IPS-18c (cell line): ENCODE measurements around the gene TBXAS1.

Source experiments
- H3K4me3 ChIP-seq: 2 replicates; pipeline ENCODE4 v1.7.0; 2013; ENCODE audit warnings: low read depth, mild to moderate bottlenecking, low read length, moderate library complexity; ENCODE audit not compliant: insufficient read depth
- H3K9me3 ChIP-seq: one replicate; pipeline ENCODE4 v1.6.1; 2013; ENCODE audit warnings: mild to moderate bottlenecking, low read length, moderate library complexity; ENCODE audit not compliant: control insufficient read depth, insufficient read depth

Gene TBXAS1

DNA sequence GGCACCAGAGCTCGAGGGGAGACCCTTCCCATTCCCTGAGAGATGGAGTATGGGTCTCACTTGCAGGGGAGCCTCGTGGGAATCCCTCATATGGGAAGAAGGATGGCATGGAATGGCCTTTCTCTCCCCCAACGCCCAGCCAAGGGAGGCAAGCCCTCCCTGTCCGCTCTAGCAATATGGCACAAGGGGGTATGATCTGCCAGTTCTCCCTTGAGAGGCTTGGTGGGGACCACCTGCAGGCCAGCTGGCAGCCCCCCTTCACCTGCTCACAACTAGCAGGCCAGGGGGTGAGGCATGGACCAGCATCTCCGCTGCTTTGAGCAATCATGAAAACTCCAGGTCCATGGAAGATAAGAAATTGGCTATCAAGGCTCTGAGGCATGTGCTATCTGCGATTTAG lies 162.8 kb downstream of the TBXAS1 start:
- Histone ChIP-seq H3K4me3 (no peak overlapping the region), H3K9me3 (no peaks in the 10 kb centered on the region)

DNA sequence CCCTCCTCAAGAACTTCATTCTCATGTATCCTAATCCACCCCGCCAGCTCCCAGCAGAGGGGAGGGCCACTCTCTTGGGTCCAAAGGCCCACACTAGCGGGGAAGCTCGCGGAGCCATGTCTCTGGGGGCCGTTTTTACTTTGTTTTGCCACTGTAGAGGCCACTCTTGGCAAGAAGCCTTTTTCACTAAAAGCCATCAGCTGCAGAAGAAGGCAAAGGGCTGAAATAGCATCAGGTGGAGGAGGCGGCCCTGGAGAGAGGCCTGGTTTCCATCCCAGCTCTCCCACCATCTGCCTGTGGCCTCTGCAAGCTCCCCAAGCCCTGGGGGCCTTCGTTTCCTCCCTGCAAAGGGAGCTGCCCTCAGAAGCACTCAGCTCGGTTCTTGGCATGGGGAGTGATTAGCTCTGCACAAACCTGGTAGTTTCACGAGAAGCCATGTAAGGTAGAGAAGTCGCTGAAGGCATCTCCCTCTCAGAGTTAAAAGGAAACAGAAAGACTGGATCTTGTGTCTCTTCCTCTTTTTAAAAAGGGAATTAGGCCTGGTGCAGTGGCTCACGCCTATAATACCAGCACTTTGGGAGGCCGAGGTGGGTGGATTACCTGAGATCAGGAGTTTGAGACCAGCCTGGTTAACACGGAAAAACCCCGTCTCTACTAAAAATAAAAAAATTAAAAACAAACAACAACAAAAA lies 163.4 kb downstream of the TBXAS1 start:
- no peak overlapping the region for H3K4me3 ChIP-seq
- H3K9me3 ChIP-seq, result no peaks in the 10 kb centered on the region

DNA sequence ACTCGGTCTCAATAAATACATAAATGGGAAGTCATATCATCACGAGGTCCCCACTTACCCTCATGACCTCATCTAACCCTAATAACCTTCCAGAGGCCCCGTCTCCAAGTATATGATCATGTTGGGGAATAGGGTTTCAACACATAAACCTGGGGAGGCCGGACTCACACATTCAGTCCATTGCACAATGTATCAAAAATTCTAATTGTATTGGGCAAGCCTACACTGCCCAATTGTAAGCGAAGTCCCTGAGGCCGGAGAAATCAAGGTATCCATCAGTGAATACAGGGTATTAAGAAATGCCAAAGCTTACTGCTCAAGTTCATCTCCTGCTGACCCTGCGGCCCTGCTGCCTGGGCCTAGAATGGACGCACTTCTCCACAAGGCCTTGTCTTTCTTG lies 164.1 kb downstream of the TBXAS1 start:
- Histone ChIP-seq H3K4me3 (no peak overlapping the region), H3K9me3 (no peaks in the 10 kb centered on the region)

DNA sequence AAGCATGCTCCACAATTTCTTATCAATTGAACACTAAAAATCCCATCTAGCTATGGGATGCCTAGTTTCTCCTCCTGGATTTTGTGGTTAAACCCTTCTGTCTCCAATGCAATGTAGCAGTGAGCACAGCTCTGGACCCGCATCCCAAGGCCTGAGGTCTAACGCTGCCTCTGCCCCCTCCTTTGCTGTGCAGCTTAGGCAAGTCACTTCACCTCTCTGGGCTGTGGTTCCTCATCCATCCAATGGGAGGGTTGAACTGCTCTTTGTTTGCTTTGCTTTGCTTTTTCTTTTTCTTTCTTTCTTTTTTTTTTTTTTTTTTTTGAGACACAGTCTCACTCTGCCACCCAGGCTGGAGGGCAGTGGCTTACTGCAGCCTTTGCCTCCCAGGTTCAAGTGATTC lies 164.5 kb downstream of the TBXAS1 start:
- H3K9me3 ChIP-seq, result no peaks in the 10 kb centered on the region
- H3K4me3 ChIP-seq, result no peak overlapping the region

DNA sequence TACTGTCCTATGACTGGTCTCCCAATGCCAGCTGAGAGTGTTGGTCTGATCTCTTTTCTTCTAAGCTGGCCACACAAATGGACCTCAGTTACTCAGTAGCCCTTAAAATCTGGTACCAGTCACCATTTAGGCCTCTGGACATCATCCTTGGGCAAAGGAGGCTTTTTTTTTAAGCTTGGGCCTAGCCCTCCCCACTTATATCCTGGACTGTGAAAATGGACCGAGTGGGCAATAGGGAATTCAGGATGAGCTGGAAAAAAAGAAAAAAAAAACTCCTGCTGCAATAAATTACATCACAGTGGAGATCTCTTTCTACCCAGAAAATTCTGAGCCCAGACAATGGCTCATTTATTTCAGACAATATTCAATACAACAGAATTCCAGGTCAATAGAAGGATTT lies 165.3 kb downstream of the TBXAS1 start:
- Histone ChIP-seq H3K9me3 (no peaks in the 10 kb centered on the region), H3K4me3 (no peak overlapping the region)

GRCh38 chr7:139995017-139995915 lies 166.2 kb downstream of the TBXAS1 start:
- H3K9me3 ChIP-seq, result no peaks in the 10 kb centered on the region
- no peak overlapping the region for H3K4me3 ChIP-seq

- Histone ChIP-seq H3K9me3 (no peaks in the 10 kb centered on the region), H3K4me3 (no peak overlapping the region)
Observed at GRCh38 chr7:139998572-139998971, 169.5 kb downstream of the TBXAS1 start.

- Histone ChIP-seq H3K4me3 (no peak overlapping the region), H3K9me3 (no peaks in the 10 kb centered on the region)
Observed at GRCh38 chr7:139999516-139999915, 170.5 kb downstream of the TBXAS1 start.

GRCh38 chr7:140000666-140001268 lies 171.7 kb downstream of the TBXAS1 start:
- no peaks in the 10 kb centered on the region for H3K9me3 ChIP-seq
- no peak overlapping the region for H3K4me3 ChIP-seq

- Histone ChIP-seq H3K9me3 (no peaks in the 10 kb centered on the region), H3K4me3 (no peak overlapping the region)
Observed at GRCh38 chr7:140003913-140004382, 174.9 kb downstream of the TBXAS1 start.

DNA sequence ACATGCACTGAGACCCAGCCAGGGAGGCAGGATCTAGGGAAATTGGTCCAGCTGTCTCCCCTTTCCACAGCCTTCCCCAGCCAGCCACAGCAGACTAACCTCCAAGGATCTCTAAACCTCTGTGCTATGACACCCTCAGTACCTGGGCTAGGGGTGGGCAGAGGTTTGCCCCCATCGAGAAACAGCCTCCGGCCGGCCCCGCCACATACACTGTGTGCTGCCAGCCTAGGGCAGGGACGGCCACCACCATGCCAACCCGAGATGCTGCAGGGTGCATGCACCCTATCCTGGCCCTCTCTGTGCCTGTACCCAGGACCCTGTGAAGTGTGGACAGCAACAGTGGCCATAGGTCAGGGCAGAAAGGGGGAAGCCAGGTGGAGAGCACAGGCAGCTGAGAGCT lies 175.6 kb downstream of the TBXAS1 start:
- Histone ChIP-seq H3K9me3 (no peaks in the 10 kb centered on the region), H3K4me3 (no peak overlapping the region)

DNA sequence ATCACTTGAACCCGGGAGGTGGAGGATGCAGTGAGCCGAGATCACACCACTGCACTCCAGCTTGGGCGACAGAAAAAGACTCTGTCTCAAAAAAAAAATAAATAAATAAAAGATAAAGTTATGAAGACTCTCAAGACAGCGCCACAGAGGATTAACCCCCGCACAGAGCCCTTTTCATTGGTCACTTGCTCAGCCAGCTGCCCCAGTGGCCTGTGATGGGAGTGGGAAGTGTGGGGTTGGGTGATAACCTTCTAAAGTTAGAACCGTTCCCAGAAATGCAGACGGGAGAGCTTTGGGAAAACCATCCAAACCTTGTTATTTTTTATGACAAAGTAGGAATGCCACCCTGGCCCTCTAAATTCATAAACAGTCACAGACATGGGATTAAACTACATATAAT lies 176.3 kb downstream of the TBXAS1 start:
- H3K9me3 ChIP-seq, result no peaks in the 10 kb centered on the region
- no peak overlapping the region for H3K4me3 ChIP-seq

GRCh38 chr7:140005754-140006503 lies 176.9 kb downstream of the TBXAS1 start:
- H3K4me3 ChIP-seq, result no peak overlapping the region
- no peaks in the 10 kb centered on the region for H3K9me3 ChIP-seq

GRCh38 chr7:140006600-140006999 lies 177.5 kb downstream of the TBXAS1 start:
- no peak overlapping the region for H3K4me3 ChIP-seq
- no peaks in the 10 kb centered on the region for H3K9me3 ChIP-seq

DNA sequence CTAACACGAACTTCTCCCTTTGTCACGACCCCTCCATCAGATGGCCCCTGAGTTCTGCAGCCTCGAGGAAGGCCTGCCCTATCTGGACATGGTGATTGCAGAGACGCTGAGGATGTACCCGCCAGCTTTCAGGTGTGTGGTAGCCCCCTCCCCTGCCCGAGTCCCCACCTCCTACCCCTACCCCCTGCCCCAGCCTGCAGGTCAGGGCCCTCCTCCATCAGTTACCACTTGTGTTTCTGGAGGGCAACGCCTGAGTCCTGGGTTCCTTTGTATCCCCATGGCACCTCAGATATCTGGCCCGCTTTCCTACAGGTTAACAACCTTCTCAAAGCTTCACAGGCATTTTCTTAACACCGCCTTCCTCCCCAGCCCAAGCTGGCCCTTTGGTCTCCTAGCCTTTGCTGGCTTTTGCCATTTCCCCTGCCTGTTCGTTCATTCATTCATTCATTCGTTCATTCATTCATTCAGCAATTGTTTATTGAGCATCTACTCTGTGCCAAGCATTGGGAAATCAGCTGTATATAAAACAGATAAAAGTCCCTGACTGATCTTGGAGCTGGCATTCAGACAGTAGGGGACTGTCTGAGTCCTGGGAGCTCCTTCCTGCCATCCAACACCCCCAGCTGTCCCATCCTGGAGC lies 178.1 kb downstream of the TBXAS1 start:
- no peak overlapping the region for H3K4me3 ChIP-seq

GRCh38 chr7:140008755-140009610 lies 179.9 kb downstream of the TBXAS1 start:
- Histone ChIP-seq H3K9me3 (no peaks in the 10 kb centered on the region), H3K4me3 (no peak overlapping the region)

More for the DNA sequence above, 178.1 kb downstream of the TBXAS1 start:
- no peaks in the 10 kb centered on the region for H3K9me3 ChIP-seq
